NCI-H2107 treated with DMSO at 0.1 percent for 48 hours (cell line): ENCODE data around the gene OR2AT4.

Source experiments
- DNase-seq: peaks from one replicate; lab custom pipeline; 2025; ENCODE audit not compliant: unreplicated experiment; lab: John Stamatoyannopoulos, UW

Gene OR2AT4

GRCh38 chr11:75031771-75032549 lies 64.7 kb downstream of the OR2AT4 start:
- DNase-seq, result no peak
